GM04503 (cell line): ENCODE results near the gene GSTA5.
"Not testable (repeated sequence)": the region's sequence is repeated elsewhere in the genome, so short reads cannot be mapped to it uniquely, and the experiment has no call there.

ENCODE experiments used
- DNase-seq: peaks from one replicate; pipeline ENCODE4 v3.0.0-alpha.2; 2012; ENCODE audit warnings: low read depth

Gene GSTA5

DNA sequence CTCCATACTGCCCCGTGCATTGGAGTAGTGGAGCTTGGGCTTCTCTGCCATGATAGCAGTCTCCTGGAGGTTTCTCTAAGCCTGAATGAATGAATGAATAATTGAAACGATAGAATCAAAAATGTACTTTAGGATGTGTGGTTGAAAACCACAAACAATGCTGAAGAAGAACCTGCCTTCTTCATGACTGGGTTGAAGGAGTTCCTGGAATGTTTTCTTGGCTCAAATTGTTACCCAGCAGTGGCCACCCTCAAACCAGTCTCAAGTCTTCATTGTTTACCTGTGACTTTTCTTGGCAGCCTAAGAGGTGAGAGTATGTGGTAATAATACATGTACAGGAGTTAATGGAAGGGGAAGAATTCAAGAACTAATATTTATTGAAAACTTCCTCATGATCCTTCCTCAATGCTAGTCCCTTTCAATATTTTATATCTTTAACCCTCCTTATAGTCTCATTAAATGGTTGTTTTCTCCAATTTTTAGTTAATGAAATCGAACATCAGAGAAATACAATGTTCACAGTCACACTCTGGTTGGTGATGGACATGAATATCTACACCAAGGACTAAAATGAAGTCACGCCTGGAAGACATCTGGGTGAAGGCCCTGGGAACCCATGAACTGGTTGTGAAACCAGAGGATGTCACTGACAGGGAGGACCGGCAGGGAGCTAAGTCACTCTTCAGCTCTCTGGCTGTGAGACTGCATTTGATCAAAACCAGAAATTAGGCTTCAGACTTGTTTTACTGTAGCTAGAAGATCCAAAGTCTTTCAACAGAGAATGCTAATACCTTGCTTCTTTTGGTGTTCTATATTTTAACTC is at the start of gene GSTA5:
TSS of gene GSTA5 (minus strand) at position 51 of the 823 bp plus-strand sequence.
- DNase-seq, result no peak

DNA sequence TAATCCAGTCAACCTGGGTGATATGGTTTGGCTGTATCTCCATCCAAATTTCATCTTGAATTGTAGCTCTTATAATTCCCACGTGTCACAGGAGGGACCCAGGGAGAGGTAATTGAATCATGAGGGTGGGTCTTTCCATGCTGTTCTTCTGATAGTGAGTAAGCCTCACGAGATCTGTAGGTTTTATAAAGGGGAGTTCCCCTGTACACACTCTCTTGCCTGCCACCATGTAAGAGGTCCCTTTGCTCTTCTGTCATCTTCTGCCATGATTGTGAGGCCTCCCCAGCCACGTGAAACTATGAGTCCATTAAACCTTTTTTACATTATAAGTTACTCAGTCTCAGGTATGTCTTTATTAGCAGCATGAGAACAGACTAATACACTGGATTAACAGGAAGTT is 49.4 kb upstream of the GSTA5 start:
- DNase-seq, result no peak

- DNase-seq, result no peak
These were observed 47.4 kb upstream of the GSTA5 start for GRCh38 chr6:52887910-52888524.

- DNase-seq, result peak; percentile 33
These were observed 41.6 kb upstream of the GSTA5 start for GRCh38 chr6:52881996-52882841.

- no peak for DNase-seq
These were observed 41.0 kb upstream of the GSTA5 start for GRCh38 chr6:52881662-52881995.

- no peak for DNase-seq
These were observed 37.2 kb upstream of the GSTA5 start for GRCh38 chr6:52877786-52878185.

DNA sequence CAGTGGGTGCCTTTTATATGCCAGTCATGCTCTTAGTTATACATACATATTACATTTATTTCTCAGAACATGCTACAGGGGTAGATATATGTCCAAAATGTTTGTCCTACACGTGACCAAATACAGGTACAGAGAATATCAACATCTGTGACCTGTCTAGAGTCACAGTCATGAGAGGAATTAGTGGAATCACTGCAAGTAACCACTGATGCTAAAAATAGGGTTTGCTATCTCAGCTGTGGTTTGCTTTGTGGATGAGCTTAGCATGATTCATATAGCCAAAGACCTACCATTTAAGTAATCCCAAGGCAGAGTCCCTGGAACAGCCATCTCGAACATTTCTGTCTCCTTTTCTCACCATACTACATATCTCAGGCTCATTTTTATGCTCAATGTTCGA is 36.6 kb upstream of the GSTA5 start:
- peak; percentile 72 for DNase-seq

- DNase-seq, result no peak
These were observed 35.6 kb upstream of the GSTA5 start for GRCh38 chr6:52876056-52876787.

GRCh38 chr6:52872031-52872430 is 31.4 kb upstream of the GSTA5 start:
- DNase-seq, result no peak

DNA sequence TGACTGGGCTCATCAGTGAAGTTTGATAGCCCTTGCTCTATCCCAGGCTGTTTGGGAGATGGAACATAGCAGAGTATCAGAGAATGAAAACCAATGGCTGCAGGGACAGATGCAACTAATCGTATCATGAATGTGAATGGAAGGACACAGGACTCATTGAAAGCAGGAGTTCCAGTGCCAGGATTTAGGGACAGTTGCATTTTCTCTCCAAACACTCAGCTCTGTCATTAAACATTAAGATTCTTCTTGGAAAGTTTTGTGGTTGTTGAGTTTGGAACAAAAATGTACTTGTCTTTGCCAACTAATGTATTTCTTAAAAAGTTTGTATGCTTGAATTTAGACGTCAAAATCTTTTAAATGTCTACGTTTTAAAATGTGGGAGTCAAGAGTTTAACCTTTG is 31.0 kb upstream of the GSTA5 start:
- no peak for DNase-seq

DNA sequence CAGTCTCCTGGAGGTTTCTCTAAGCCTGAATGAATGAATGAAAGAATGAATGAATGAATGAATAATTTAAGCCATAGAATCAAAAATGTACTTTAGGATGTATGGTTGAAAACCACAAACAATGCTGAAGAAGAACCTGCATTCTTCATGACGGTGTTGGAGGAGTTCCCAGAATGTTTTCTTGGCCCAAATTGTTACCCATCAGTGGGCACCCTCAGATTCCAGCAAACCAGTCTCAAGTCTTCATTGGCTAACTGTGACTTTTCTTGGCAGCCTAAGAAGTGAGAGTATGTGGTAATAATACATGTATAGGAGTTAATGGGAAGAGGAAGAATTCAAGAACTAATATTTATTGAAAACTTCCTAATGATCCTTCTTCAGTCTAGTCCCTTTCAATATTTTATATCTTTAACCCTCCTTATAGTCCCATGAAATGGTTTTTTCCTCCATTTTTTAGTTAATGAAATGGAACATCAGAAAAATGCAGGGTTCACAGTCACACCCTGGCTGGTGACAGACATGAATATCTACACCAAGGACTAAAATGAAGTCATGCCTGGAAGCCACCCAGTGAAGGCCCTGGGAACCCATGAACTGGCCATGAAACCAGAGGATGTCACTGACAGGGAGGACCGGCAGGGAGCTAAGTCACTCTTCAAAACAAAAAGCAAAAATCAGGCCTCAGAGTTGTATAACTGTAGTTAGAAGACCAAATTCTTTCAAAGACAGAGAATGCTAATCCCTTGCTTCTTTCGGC is 29.9 kb upstream of the GSTA5 start:
- not testable (repeated sequence) for DNase-seq

DNA sequence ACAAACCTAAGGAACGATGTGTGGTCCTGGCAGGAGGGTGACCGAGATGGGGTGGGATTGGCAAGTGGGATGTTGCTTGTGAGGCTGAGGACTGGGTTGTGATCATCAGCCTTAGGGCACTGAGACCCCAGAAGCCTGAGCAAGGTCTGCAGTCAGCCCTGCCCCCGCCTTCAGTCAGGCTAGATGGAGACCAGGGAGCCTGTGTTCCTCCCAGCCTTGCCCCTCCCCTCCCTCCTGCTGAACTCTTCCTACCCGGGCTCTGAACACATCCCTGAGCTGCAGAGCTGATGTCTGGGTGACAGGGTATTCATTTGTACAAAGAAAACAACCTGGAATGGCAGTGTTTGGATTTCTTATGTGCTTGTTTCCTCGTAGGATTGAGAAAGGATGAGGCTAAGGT is 28.3 kb upstream of the GSTA5 start:
- DNase-seq, result not testable (repeated sequence)

DNA sequence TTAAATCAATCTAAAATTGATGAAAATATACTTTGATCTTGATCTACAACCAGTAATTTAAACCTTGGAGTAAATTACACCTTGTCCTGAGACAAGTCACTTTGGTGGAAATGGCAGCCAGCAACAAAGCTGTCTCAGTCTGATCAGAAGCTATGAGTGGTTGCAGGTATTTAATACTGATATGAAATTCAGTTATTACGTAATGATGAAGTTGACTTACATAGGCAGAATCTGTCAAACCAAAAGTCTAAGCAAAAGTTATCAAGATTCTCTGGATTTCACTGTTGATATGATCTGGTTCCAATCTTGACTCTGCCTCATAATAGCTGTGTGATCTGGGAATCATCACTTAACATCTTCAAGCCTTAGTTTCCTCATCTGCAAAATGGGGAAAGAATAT is 27.6 kb upstream of the GSTA5 start:
- DNase-seq, result no peak

- DNase-seq, result not testable (repeated sequence)
These were observed 20.5 kb upstream of the GSTA5 start for GRCh38 chr6:52861151-52861550.

- no peak for DNase-seq
These were observed 17.8 kb upstream of the GSTA5 start for GRCh38 chr6:52858416-52858815.

GRCh38 chr6:52856137-52856536 is 15.5 kb upstream of the GSTA5 start:
- not testable (repeated sequence) for DNase-seq

GRCh38 chr6:52849137-52849536 is 8.5 kb upstream of the GSTA5 start:
- no peak for DNase-seq

GRCh38 chr6:52846002-52846401 is 5.4 kb upstream of the GSTA5 start:
- DNase-seq, result no peak

GRCh38 chr6:52843605-52844004 is 3.0 kb upstream of the GSTA5 start:
- no peak for DNase-seq

DNA sequence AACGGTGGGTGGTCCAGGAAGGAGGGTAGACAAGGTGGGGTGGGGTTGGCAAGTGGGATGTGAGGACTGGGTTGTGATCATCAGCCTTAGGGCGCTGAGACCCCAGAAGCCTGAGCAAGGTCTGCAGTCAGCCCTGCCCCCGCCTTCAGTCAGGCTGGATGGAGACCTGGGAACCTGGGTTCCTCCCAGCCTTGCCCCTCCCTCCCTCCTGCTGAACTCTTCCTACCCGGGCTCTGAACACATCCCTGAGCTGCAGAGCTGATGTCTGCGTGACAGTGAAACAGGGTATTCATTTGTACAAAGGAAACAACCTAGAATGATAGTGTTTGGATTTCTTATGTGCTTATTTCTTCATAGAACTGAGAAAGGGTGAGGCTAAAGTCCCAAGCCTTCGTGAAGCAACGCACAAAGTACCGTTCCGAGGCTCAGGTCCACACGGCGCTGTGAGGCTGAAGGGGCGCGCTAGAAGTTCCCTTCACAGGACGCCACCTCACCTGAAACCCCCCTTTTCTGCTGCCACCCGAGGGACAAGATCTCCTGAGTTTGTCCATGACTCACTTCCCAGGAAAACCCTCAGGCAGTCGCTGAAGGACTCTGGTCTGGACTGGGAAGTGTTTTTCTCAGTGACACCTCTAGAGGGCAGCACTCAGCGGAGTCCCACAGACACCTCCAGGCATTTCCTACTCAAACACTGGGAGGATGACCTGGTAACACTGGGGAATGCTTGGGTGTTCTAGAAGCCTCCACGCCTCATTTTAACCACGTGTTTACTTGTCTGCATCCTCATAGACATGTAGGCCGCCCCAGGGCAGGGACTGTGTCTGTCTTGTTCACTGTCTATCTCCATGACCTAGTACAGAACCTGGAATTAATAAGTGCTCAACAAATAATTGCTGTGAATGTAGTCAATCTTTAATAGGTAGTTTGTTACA is 1.2 kb downstream of the GSTA5 start:
- peak; percentile 22 for DNase-seq
